ENCODE measurements around the gene RPS3. TPM values are rescaled to one million over a fixed set of nuclear protein-coding genes. Genes with fewer than 3 reads are reported as not detected.

Gene RPS3
- polyA plus RNA-seq, 2 of the 4 experiments (the other 2 are of a cell fraction), result 3,468 to 3,544 TPM

GRCh38 chr11:75426720-75427086 is 27.4 kb downstream of the RPS3 start (continued):
- TF ChIP-seq KDM1A (IDR thresholded peaks at IDR 0.05; ENCODE audit: low read depth) (no peak), JUN (IDR thresholded peaks at IDR 0.05) (no peak), TFCP2L1 (CRISPR knock-in tag; IDR thresholded peaks at IDR 0.05) (no peak), RCOR1 (IDR thresholded peaks at IDR 0.05; ENCODE audit: low read depth, low read length) (no peak), FOSL2 (IDR thresholded peaks at IDR 0.05) (no peak), FOSL2 (CRISPR knock-in tag; IDR thresholded peaks at IDR 0.05) (no peak), POLR2A (IDR thresholded peaks at IDR 0.05; ENCODE audit: low read length) (no peak), TP53 (CRISPR knock-in tag; IDR thresholded peaks at IDR 0.05) (no peak), RNF2 (IDR thresholded peaks at IDR 0.05; ENCODE audit: borderline replicate concordance, low read depth) (no peak), SMC3 (IDR thresholded peaks at IDR 0.05) (no peak)

- Histone ChIP-seq H3K27ac (no peak overlapping the region), H3K4me1 (peaks cover 26% of the 10 kb centered on the region), H3K4me2 (no peak overlapping the region), H3K4me3 (no peak overlapping the region), H3K9me3 (peaks cover 6% of the 10 kb centered on the region; the same call in 2 of the 3 replicates)
- POLR2A ChIA-PET, result no interaction called here
- CTCF ChIA-PET, result interaction anchor here (1.2 to 16.5 kb wide), 7 partner anchors 10 to 148 kb away, joined by 3 to 231 read pairs (median 7); partner anchors contain the start of gene RPS3
- DNase-seq (ENCODE audit: low read depth in 1 of 2, low spot score in 1 of 2) (no peak), ATAC-seq (no peak), FAIRE-seq (no peak)
- TF ChIP-seq FOSL2 (IDR thresholded peaks at IDR 0.05), result no peak
- TF ChIP-seq FOSL2 (CRISPR knock-in tag; IDR thresholded peaks at IDR 0.05), result no peak
These were observed 27.9 kb downstream of the RPS3 start for GRCh38 chr11:75427181-75427580.

GRCh38 chr11:75428281-75428724 is 29.0 kb downstream of the RPS3 start:
- H3K4me1 ChIP-seq, result peaks cover 16% of the 10 kb centered on the region
- ChIA-PET POLR2A (interaction anchor here (0.6 kb wide), 1 partner anchor 60 kb away, joined by 13 read pairs; no protein-coding TSS in a partner anchor), CTCF (interaction anchor here (1.0 to 16.5 kb wide), 10 partner anchors 9 to 104 kb away, joined by 3 to 231 read pairs (median 12); partner anchors contain the start of gene RPS3)
- no peak overlapping the region for H3K4me3 ChIP-seq
- 96% methylated on average over 32 of the region's 32 CpGs for WGBS (ENCODE audit: missing lambda C conversion rate)
- FAIRE-seq (no peak), ATAC-seq (no peak), DNase-seq (ENCODE audit: low read depth in 1 of 2, low spot score in 1 of 2) (no peak)
- H3K27ac ChIP-seq, result no peak overlapping the region
- H3K4me2 ChIP-seq, result no peak overlapping the region
- TF ChIP-seq CTCF (IDR thresholded peaks at IDR 0.05), result no peak
- no peak for TF ChIP-seq GATA3 (IDR thresholded peaks at IDR 0.05; ENCODE audit: borderline replicate concordance)
- no peak for TF ChIP-seq RCOR1 (IDR thresholded peaks at IDR 0.05; ENCODE audit: low read depth, low read length)
- no peak for TF ChIP-seq BHLHE40 (IDR thresholded peaks at IDR 0.05; ENCODE audit: low read depth, low read length)
- TF ChIP-seq ZSCAN20 (CRISPR knock-in tag; IDR thresholded peaks at IDR 0.05), result no peak
- TF ChIP-seq ESRRA (IDR thresholded peaks at IDR 0.05; ENCODE audit: borderline replicate concordance, low read length), result no peak
- TF ChIP-seq NFE2L2 (conservative IDR thresholded peaks at IDR 0.05; ENCODE audit: low read length), result no peak
- TF ChIP-seq CHD2 (IDR thresholded peaks at IDR 0.05; ENCODE audit: low read length, partially characterized antibody), result no peak
- TF ChIP-seq FOXS1 (CRISPR knock-in tag; IDR thresholded peaks at IDR 0.05), result no peak
- no peak for TF ChIP-seq POLR2A (IDR thresholded peaks at IDR 0.05; ENCODE audit: low read length)
- no peak for TF ChIP-seq RFX5 (IDR thresholded peaks at IDR 0.05)
- no peak for TF ChIP-seq HOXA7 (CRISPR knock-in tag; IDR thresholded peaks at IDR 0.05)
- no peak for TF ChIP-seq E2F6 (IDR thresholded peaks at IDR 0.05; ENCODE audit: borderline replicate concordance, low read depth)
- no peak for TF ChIP-seq SMC3 (IDR thresholded peaks at IDR 0.05)
- TF ChIP-seq RAD21 (conservative IDR thresholded peaks at IDR 0.05 in 1 of 2, IDR thresholded peaks at IDR 0.05 in 1 of 2), result no peak
- no peak for TF ChIP-seq HMGXB4 (CRISPR knock-in tag; IDR thresholded peaks at IDR 0.05; ENCODE audit: borderline replicate concordance)
- peaks cover 6% of the 10 kb centered on the region; the same call in 2 of the 3 replicates for H3K9me3 ChIP-seq

Measured in A549 (cell line).